ENCODE measurements around the gene DNER. TPM values are rescaled to one million over a fixed set of nuclear protein-coding genes. Genes with fewer than 3 reads are reported as not detected.
"Not testable (repeated sequence)": the region's sequence is repeated elsewhere in the genome, so short reads cannot be mapped to it uniquely, and the experiment has no call there.

Gene DNER
- polyA plus RNA-seq, 3 donors = 0.12 to 0.20 (median 0.16) TPM

DNA sequence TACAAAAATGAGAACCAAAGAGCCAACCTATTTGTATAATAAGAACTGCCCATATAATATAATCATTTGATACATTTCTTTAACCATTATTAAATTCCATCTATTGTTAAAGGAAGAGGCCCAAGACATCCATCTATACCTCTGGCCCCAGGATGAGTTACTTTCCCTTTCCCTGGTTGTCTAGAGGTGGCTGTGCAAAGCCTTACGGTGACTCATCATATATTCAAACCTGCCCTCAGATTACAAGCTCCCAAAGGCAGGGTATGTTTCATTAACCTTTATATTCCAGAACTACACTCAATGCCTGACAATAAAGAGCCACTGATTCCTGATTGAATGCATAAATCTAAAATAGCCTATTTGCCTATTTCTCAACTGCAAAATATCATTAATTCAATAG, 337.5 kb downstream of the DNER start:
- intact Hi-C loops (cut with micrococcal nuclease) = loop anchor here in 1 of 2 donors (10.0 kb wide), 1 partner anchor 48 kb away; no protein-coding TSS in a partner anchor
- no peaks in the 10 kb centered on the region for H3K36me3 ChIP-seq (replicated peaks in 1 of 2; ENCODE audit: control insufficient read depth in 1 of 2, insufficient read depth in 2 of 2, low read length in 2 of 2)
- Mint-ChIP-seq H3K4me3 (no peak overlapping the region), H3K36me3 (peaks cover 0 to 3% of the 10 kb centered on the region in 2 donors), H3K4me1 (peaks cover 3% of the 10 kb centered on the region), H3K27me3 (ENCODE audit: low read depth in 3 of 3) (peaks cover 11% of the 10 kb centered on the region in 3 donors), H3K27ac (no peak overlapping the region), H3K9me3 (peaks cover 1 to 24% (median 17%) of the 10 kb centered on the region in 7 donors)
- H3K9ac ChIP-seq (ENCODE audit: insufficient read depth, low read length, poor library complexity, severe bottlenecking) = no peak overlapping the region
- H3K4me2 ChIP-seq (replicated peaks; ENCODE audit: extremely low read depth, low read length, poor library complexity, severe bottlenecking) = no peak overlapping the region
- H3K27me3 ChIP-seq (ENCODE audit: control insufficient read depth in 2 of 2, insufficient read depth in 2 of 2, low read length in 2 of 2) = peaks cover 0 to 3% of the 10 kb centered on the region in 2 donors
- no peak overlapping the region for H3K4me3 ChIP-seq (replicated peaks in 1 of 3; ENCODE audit: low read depth in 2 of 3, low read length in 3 of 3)
- H3K9me3 ChIP-seq (replicated peaks in 1 of 2; ENCODE audit: control insufficient read depth in 1 of 2, insufficient read depth in 1 of 2, low read length in 2 of 2) = peaks cover 0 to 7% of the 10 kb centered on the region in 2 donors
- DNase-seq = no peak
- no peaks in the 10 kb centered on the region for H3K4me1 ChIP-seq (ENCODE audit: control insufficient read depth in 1 of 2, insufficient read depth in 2 of 2, low read length in 2 of 2)
- no peak overlapping the region for H2AFZ ChIP-seq (ENCODE audit: insufficient read depth, low read depth, low read length, poor library complexity, severe bottlenecking)
- H4K20me1 ChIP-seq (ENCODE audit: insufficient read depth, low read length) = no peaks in the 10 kb centered on the region
- H3K79me2 ChIP-seq (ENCODE audit: insufficient read depth, low read length) = no peaks in the 10 kb centered on the region
- TF ChIP-seq, protein P1, sequence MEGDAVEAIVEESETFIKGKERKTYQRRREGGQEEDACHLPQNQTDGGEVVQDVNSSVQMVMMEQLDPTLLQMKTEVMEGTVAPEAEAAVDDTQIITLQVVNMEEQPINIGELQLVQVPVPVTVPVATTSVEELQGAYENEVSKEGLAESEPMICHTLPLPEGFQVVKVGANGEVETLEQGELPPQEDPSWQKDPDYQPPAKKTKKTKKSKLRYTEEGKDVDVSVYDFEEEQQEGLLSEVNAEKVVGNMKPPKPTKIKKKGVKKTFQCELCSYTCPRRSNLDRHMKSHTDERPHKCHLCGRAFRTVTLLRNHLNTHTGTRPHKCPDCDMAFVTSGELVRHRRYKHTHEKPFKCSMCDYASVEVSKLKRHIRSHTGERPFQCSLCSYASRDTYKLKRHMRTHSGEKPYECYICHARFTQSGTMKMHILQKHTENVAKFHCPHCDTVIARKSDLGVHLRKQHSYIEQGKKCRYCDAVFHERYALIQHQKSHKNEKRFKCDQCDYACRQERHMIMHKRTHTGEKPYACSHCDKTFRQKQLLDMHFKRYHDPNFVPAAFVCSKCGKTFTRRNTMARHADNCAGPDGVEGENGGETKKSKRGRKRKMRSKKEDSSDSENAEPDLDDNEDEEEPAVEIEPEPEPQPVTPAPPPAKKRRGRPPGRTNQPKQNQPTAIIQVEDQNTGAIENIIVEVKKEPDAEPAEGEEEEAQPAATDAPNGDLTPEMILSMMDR (IDR thresholded peaks at IDR 0.05) = no peak
- 88% methylated on average over 1 of the region's 1 CpG for WGBS (ENCODE audit: insufficient coverage)
- no peak overlapping the region for H3K27ac ChIP-seq (ENCODE audit: low read depth in 1 of 2, low read length in 2 of 2)

DNA sequence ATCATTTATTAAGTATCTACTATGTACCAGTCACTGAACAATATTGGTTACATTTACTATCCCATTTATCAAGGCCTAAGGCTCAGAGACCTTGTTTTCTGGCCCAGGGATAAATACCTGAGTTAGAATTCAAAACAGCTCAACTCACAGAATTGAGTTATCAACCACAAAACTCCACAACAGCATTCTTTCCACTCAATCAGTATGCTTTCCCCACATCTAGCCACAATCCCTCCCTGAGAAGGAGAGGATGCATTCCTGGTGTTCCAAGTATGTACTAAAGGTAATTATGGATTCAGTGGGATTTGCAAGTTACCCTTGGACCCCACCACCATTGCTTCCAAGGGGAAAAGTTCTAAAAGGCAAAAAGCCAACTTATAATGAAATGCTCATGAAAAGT, 339.1 kb downstream of the DNER start:
- Mint-ChIP-seq H3K36me3 (peaks cover 0 to 3% of the 10 kb centered on the region in 2 donors), H3K27ac (no peak overlapping the region), H3K4me1 (peaks cover 3% of the 10 kb centered on the region), H3K9me3 (peaks cover 3 to 21% (median 10%) of the 10 kb centered on the region in 7 donors), H3K27me3 (ENCODE audit: low read depth in 3 of 3) (peaks cover 8 to 15% (median 11%) of the 10 kb centered on the region in 3 donors), H3K4me3 (no peak overlapping the region)
- Histone ChIP-seq H3K27me3 (ENCODE audit: control insufficient read depth in 2 of 2, insufficient read depth in 2 of 2, low read length in 2 of 2) (peaks cover 0 to 6% of the 10 kb centered on the region in 2 donors), H3K4me2 (replicated peaks; ENCODE audit: extremely low read depth, low read length, poor library complexity, severe bottlenecking) (no peak overlapping the region), H3K4me3 (replicated peaks in 1 of 3; ENCODE audit: low read depth in 2 of 3, low read length in 3 of 3) (no peak overlapping the region), H3K79me2 (ENCODE audit: insufficient read depth, low read length) (no peaks in the 10 kb centered on the region), H3K9ac (ENCODE audit: insufficient read depth, low read length, poor library complexity, severe bottlenecking) (no peak overlapping the region), H3K9me3 (replicated peaks in 1 of 2; ENCODE audit: control insufficient read depth in 1 of 2, insufficient read depth in 1 of 2, low read length in 2 of 2) (peaks cover 0 to 4% of the 10 kb centered on the region in 2 donors), H3K4me1 (ENCODE audit: control insufficient read depth in 1 of 2, insufficient read depth in 2 of 2, low read length in 2 of 2) (no peaks in the 10 kb centered on the region), H3K36me3 (replicated peaks in 1 of 2; ENCODE audit: control insufficient read depth in 1 of 2, insufficient read depth in 2 of 2, low read length in 2 of 2) (no peaks in the 10 kb centered on the region), H3K27ac (ENCODE audit: low read depth in 1 of 2, low read length in 2 of 2) (no peak overlapping the region), H2AFZ (ENCODE audit: insufficient read depth, low read depth, low read length, poor library complexity, severe bottlenecking) (no peak overlapping the region), H4K20me1 (ENCODE audit: insufficient read depth, low read length) (no peaks in the 10 kb centered on the region)
- TF ChIP-seq, protein P1 (IDR thresholded peaks at IDR 0.05) = no peak
- no peak for DNase-seq
- intact Hi-C loops (cut with micrococcal nuclease) = loop anchor here in 1 of 2 donors (10.0 kb wide), 1 partner anchor 50 kb away; no protein-coding TSS in a partner anchor

DNA sequence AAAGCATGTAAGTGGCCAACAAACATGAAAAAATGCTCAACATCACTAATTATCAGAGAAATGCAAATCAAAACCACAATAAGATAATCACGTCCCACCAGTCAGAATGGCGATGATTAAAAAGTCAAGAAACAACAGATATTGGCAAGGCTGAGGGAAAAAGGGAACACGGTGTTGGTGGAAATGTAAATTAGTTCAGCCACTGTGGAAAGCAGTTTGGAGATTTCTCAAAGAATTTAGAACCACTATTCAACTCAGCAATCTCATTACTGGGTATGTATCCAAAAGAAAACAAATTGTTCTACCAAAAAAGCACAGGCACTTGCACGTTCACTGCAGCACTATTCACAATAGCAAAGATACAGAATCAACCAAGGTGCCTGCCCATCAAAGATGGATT, 341.0 kb downstream of the DNER start:
- H3K4me1 ChIP-seq (ENCODE audit: control insufficient read depth in 1 of 2, insufficient read depth in 2 of 2, low read length in 2 of 2); H3K36me3 ChIP-seq (replicated peaks in 1 of 2; ENCODE audit: control insufficient read depth in 1 of 2, insufficient read depth in 2 of 2, low read length in 2 of 2); H3K9ac ChIP-seq (ENCODE audit: insufficient read depth, low read length, poor library complexity, severe bottlenecking); H3K4me1 Mint-ChIP-seq; H3K27ac ChIP-seq (ENCODE audit: low read depth in 1 of 2, low read length in 2 of 2); H3K36me3 Mint-ChIP-seq; H3K9me3 ChIP-seq (replicated peaks in 1 of 2; ENCODE audit: control insufficient read depth in 1 of 2, insufficient read depth in 1 of 2, low read length in 2 of 2); H3K27ac Mint-ChIP-seq; H4K20me1 ChIP-seq (ENCODE audit: insufficient read depth, low read length); H3K4me2 ChIP-seq (replicated peaks; ENCODE audit: extremely low read depth, low read length, poor library complexity, severe bottlenecking); H3K4me3 Mint-ChIP-seq; H3K79me2 ChIP-seq (ENCODE audit: insufficient read depth, low read length); DNase-seq; H3K27me3 ChIP-seq (ENCODE audit: control insufficient read depth in 2 of 2, insufficient read depth in 2 of 2, low read length in 2 of 2); H2AFZ ChIP-seq (ENCODE audit: insufficient read depth, low read depth, low read length, poor library complexity, severe bottlenecking); H3K4me3 ChIP-seq (replicated peaks in 1 of 3; ENCODE audit: low read depth in 2 of 3, low read length in 3 of 3): not testable (repeated sequence)
- intact Hi-C loops (cut with micrococcal nuclease) = loop anchor here in 1 of 2 donors (10.0 kb wide), 1 partner anchor 51 kb away; no protein-coding TSS in a partner anchor
- WGBS (ENCODE audit: insufficient coverage) = no CpG with 5 or more reads among the region's 4 CpGs
- peaks cover 5 to 15% (median 9%) of the 10 kb centered on the region in 3 donors for H3K27me3 Mint-ChIP-seq (ENCODE audit: low read depth in 3 of 3)
- H3K9me3 Mint-ChIP-seq = peaks cover 3 to 29% (median 12%) of the 10 kb centered on the region in 7 donors
